Activated CD4-positive, alpha-beta T cell treated with anti-CD3 and anti-CD28 coated beads, Interleukin-2, Interleukin-4, amounts not matched to agents 100 ng/mL and 50 ng/mL, durations not matched to agents 16 hours and 8 hours (primary cell): ENCODE measurements around the gene IL32.
A peak's percentile ranks its signal among the peaks of the same experiment; 100 is the strongest.
"Not testable (repeated sequence)": the region's sequence is repeated elsewhere in the genome, so short reads cannot be mapped to it uniquely, and the experiment has no call there.

Experiments used
- DNase-seq: peaks from one replicate; pipeline ENCODE4 v3.0.0-alpha.2; 2020; ENCODE audit warnings: low spot score

The IL32 gene

GRCh38 chr16:3070608-3071111 is 5.2 kb downstream of the IL32 start:
- DNase-seq, result no peak

- no peak for DNase-seq
Measured at GRCh38 chr16:3071655-3072054, 6.2 kb downstream of the IL32 start.

- DNase-seq, result peak; percentile 64
Measured at GRCh38 chr16:3072148-3072547, 6.7 kb downstream of the IL32 start.

GRCh38 chr16:3072576-3073263 is 7.3 kb downstream of the IL32 start:
- not testable (repeated sequence) for DNase-seq

GRCh38 chr16:3073448-3073847 is 8.0 kb downstream of the IL32 start:
- no peak for DNase-seq

- peak; percentile 96 for DNase-seq
Measured at GRCh38 chr16:3074860-3075522, 9.6 kb downstream of the IL32 start.

GRCh38 chr16:3075523-3075915 is 10.1 kb downstream of the IL32 start:
- peak; percentile 27 for DNase-seq

GRCh38 chr16:3075946-3076345 is 10.5 kb downstream of the IL32 start:
- DNase-seq, result not testable (repeated sequence)

GRCh38 chr16:3076577-3076976 is 11.1 kb downstream of the IL32 start:
- DNase-seq, result peak; percentile 42

- DNase-seq, result no peak
Measured at GRCh38 chr16:3080024-3080423, 14.6 kb downstream of the IL32 start.

- DNase-seq, result not testable (repeated sequence)
Measured at GRCh38 chr16:3081957-3082356, 16.5 kb downstream of the IL32 start.

GRCh38 chr16:3083408-3083807 is 18.0 kb downstream of the IL32 start:
- not testable (repeated sequence) for DNase-seq

- no peak for DNase-seq
Measured at GRCh38 chr16:3084491-3084890, 19.1 kb downstream of the IL32 start.

GRCh38 chr16:3084969-3085670 is 19.7 kb downstream of the IL32 start:
- DNase-seq, result no peak

GRCh38 chr16:3085868-3086595 is 20.6 kb downstream of the IL32 start:
- DNase-seq, result no peak

GRCh38 chr16:3086596-3087242 is 21.3 kb downstream of the IL32 start:
- no peak for DNase-seq

- DNase-seq, result no peak
Measured at GRCh38 chr16:3087243-3088235, 22.1 kb downstream of the IL32 start.

GRCh38 chr16:3088450-3088849 is 23.0 kb downstream of the IL32 start:
- no peak for DNase-seq

GRCh38 chr16:3088925-3089716 is 23.7 kb downstream of the IL32 start:
- DNase-seq, result no peak
